Activated CD8-positive, alpha-beta memory T cell treated with anti-CD3 and anti-CD28 coated beads, Interleukin-2, amount 50 U/mL, for 4 hours (primary cell): ENCODE measurements around the gene PLA1A.
"Not testable (repeated sequence)": the region's sequence is repeated elsewhere in the genome, so short reads cannot be mapped to it uniquely, and the experiment has no call there.

Experiments
- DNase-seq: peaks from one replicate; pipeline ENCODE4 v3.0.0-alpha.2; 2020

The PLA1A gene

GRCh38 chr3:119579366-119580066 is 18.2 kb upstream of the PLA1A start, which contains the start of gene ADPRH:
Gene ADPRH (plus strand): TSS chr3:119579492. CDS start chr3:119582170, 2,678 bp downstream.
- DNase-seq = peak; percentile 35

GRCh38 chr3:119580067-119580760 is 17.5 kb upstream of the PLA1A start:
- no peak for DNase-seq

- DNase-seq = no peak
Observed at GRCh38 chr3:119582178-119582577, 15.5 kb upstream of the PLA1A start.

- no peak for DNase-seq
Observed at GRCh38 chr3:119585208-119585607, 12.5 kb upstream of the PLA1A start.

GRCh38 chr3:119585856-119586570 is 11.7 kb upstream of the PLA1A start:
- no peak for DNase-seq

GRCh38 chr3:119586733-119587172 is 10.9 kb upstream of the PLA1A start:
- DNase-seq = no peak

GRCh38 chr3:119588112-119588511 is 9.6 kb upstream of the PLA1A start:
- no peak for DNase-seq

- DNase-seq = no peak
Observed at GRCh38 chr3:119589102-119589773, 8.4 kb upstream of the PLA1A start.

- DNase-seq = no peak
Observed at GRCh38 chr3:119590706-119591105, 7.0 kb upstream of the PLA1A start.

- DNase-seq = no peak
Observed at GRCh38 chr3:119592861-119593260, 4.8 kb upstream of the PLA1A start.

- no peak for DNase-seq
Observed at GRCh38 chr3:119594066-119594465, 3.6 kb upstream of the PLA1A start.

- DNase-seq = not testable (repeated sequence)
Observed at GRCh38 chr3:119594929-119595328, 2.8 kb upstream of the PLA1A start.

- DNase-seq = no peak
Observed at GRCh38 chr3:119595639-119596334, 1.9 kb upstream of the PLA1A start.

- no peak for DNase-seq
Observed at GRCh38 chr3:119596398-119596797, 1.3 kb upstream of the PLA1A start.

GRCh38 chr3:119598410-119599098 is 869 bp downstream of the PLA1A start:
- DNase-seq = no peak

GRCh38 chr3:119599558-119600174 is 2.0 kb downstream of the PLA1A start:
- no peak for DNase-seq

GRCh38 chr3:119600732-119601131 is 3.0 kb downstream of the PLA1A start:
- DNase-seq = no peak

GRCh38 chr3:119601154-119601553 is 3.5 kb downstream of the PLA1A start:
- no peak for DNase-seq

GRCh38 chr3:119602676-119603075 is 5.0 kb downstream of the PLA1A start:
- DNase-seq = no peak

GRCh38 chr3:119604878-119605277 is 7.2 kb downstream of the PLA1A start:
- DNase-seq = no peak

GRCh38 chr3:119608405-119609000 is 10.8 kb downstream of the PLA1A start:
- DNase-seq = no peak
